GM18858 (cell line): ENCODE results near the gene MAPT.
"Not testable (repeated sequence)": the region's sequence is repeated elsewhere in the genome, so short reads cannot be mapped to it uniquely, and the experiment has no call there.

Source experiments
- ATAC-seq: cut with Tn5 transposase; IDR thresholded peaks from one replicate; pipeline ENCODE4 v1.9.1; 2021; ENCODE audit not compliant: unreplicated experiment

The MAPT gene

GRCh38 chr17:45861165-45861564, 33.2 kb upstream of the MAPT start:
- no peak for ATAC-seq

GRCh38 chr17:45862127-45862526, 32.2 kb upstream of the MAPT start:
- not testable (repeated sequence) for ATAC-seq

DNA sequence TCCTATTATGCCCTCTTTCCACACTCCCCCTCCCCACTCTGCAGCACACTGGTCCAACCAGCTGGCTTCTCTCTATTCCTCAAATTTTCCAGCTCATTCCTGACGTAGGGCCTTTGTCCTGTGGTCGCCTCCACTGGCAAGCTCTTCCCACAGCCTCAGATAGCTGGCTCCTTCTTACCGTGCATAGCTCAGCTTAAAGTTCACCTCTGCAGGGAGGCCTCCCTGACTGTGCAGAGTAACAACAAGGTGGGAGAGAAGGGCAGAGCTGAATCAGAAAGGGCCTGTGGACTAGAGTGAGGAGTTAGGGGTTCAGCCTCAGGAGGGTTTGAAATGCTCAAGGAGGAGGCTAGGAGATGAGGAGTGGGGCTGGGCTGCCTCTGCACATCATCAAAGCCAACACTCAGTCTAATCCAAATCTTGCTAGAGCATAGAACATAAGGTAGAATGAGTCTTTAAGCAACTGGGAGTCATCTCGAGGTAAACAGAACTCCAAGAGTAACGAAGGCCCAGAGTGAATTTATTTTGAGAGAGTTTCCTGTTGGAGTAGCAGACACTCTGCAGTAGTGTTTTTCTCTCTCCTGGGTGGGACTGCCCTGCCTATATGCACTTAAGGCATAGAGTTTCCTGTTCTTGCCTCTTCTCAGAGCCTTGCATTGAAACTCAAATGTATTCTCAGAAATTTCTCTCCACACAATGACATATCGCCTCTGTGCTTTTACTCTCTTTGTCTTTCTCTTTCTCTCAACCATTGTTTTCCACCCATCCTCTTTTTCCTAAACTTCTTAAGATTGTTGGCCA, 30.3 kb upstream of the MAPT start:
- no peak for ATAC-seq

DNA sequence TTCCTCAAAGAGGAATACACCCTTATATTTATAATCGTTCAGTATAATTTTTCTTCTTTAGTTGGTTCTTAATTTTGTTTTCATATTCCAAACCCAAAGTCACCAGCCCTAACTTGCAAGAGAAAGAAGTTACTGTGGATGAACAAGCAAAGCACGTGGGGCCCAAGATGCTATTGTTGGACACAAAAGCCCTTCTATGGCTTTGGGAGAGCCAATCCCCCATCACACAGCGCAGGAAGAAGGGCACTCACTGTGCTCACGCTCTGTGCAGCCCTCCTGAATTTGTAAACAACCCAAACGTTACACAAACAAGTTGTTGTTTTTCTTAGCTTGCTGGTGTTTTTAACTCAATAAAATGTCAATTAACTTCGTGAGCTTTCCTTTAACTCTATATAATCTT, 27.2 kb upstream of the MAPT start:
- ATAC-seq, result no peak

DNA sequence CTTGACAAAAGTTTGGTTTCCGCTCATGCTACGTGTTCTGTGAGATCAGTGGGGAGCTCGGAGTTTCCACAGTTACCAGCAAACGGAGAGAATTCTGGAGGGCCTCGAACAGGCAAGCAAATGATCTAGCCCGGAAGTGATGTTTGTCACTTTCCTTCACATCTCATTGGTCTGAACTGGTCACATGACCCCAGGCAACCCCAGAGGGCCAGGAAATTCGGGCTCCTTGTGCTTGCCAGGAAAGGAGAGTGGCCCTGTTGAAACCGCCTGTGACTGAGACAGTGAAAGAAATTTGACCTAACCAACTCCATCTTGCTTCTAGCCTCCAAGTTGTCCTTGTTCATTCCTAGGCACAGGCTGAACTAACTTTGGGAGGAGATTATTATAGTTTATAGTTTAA, 26.7 kb upstream of the MAPT start:
- ATAC-seq, result no peak

DNA sequence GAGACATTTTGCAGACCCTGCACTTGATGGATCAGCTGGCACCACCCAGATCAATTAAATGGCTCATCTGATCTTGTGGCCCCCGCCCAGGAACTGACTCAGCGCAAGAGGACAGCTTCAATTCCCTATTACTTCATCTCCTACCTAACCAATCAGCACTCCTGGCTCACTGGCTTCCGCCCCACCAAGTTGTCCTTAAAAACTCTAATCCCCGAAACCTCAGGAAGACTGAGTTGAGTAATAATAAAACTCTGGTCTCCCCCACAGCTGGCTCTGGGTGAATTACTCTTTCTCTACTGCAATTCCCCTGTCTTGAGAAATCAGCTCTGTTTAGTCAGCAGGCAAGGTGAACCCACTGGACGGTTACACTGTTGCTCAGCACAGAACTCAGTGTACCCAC, 26.1 kb upstream of the MAPT start:
- no peak for ATAC-seq

- ATAC-seq, result no peak
Observed at GRCh38 chr17:45869676-45870341, 24.5 kb upstream of the MAPT start.

DNA sequence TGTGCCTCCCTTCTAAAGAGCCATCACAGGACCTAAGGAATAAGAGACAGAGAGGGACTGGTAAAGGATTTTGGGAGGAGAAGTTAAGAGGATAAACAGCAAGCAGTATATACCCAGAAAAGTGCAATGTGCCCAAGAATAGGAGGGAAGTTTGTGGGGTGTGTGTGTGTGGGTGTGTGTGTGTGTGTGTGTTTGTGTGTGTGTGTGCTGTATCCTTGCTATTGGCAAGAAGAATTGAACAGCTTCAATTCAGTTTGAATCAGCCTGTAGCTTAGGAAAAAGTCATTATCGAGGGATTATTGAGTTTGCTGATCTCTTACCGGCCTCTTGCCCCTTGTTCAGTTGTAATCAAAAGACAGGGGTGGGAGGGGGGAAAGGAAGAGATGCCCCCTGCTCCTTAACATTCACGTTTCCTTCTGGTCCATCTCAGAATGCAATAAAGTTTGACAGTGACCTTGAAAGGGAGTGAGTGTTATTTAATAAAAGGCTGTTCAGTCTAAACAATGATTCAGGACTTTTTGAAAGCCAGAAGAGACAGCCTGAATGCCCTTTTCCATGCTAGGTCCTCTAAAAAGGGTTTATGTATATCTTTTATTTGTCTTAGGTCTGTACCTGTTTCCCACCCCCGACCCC, 23.9 kb upstream of the MAPT start:
- ATAC-seq, result no peak

- ATAC-seq, result no peak
Observed at GRCh38 chr17:45871718-45872117, 22.6 kb upstream of the MAPT start.

GRCh38 chr17:45873728-45874127, 20.6 kb upstream of the MAPT start:
- ATAC-seq, result no peak

DNA sequence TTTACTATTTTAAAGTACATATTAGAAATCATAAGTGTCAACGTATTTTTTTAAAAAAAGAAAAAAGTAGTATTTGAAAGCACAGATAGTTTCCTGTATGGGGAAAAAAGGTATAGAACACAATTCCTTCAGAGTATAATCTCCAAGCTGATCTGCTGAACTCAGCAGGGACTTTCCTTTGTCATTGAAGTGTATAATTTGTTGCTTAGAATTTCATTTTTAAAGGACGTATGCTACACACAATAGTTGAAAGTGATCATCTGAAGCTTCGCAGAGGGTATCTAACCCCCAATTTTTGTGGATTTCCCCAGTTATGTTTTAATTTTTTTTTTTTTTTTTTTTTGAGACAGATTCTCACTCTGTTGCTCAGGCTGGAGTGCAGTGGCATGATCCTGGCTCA, 20.2 kb upstream of the MAPT start:
- no peak for ATAC-seq

DNA sequence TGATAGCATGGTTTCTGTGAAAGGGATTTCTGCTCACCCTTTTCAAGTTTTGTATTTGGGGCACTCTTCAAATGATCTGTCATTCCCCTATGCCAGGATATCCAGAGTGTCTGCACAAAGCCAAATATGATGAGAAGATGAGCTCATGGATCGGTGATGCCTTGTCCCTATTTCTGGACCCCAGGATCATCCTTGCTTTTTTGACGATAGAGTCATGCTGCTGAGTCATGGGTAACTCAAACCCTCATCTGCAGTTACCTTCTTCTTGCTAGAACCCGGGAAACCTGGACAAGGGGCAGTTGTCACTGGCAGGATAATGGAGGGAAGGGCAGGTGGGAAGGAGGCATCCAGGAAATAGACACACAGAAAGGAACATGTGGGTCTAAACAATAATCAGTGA, 17.8 kb upstream of the MAPT start:
- ATAC-seq, result no peak

GRCh38 chr17:45877467-45877866, 16.9 kb upstream of the MAPT start:
- no peak for ATAC-seq

GRCh38 chr17:45883063-45883462, 11.3 kb upstream of the MAPT start:
- ATAC-seq, result no peak

DNA sequence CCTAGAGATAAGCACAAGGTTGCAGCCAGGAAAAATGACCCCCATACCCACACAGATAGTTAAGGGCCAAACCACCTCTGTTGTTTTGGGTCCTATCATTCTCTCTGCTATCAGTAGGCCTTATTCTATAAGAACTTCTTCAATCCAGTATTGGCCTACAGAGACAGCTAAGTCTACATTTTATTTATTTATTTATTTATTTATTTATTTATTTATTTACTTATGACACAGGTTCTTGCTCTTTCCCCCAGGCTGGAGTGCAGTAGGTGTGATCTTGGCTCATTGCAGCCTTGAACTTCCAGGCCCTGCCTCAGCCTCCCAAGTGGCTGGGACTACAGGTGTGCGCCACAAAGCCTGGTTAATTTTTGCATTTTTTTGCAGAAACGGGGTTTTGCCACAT, 7.5 kb upstream of the MAPT start:
- no peak for ATAC-seq

- no peak for ATAC-seq
Observed at GRCh38 chr17:45888392-45888791, 6.0 kb upstream of the MAPT start.

DNA sequence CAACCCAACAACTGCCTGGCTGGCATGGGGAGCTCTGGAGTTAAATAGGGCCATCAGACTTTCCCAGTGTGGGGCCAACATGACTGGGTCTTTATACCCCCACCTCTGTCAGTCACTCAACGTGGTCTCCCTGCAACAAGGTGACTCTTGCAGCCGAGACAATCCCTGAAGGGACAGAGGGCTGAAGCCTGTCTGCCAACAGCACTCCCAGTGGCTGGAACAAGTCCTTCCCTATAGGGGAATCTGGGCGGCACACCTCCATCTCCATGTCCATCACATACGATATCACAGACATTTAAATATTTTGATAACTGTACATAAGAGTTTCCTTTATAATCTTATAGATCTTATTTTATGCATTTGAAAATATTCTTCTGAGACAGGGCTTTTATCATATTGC, 4.8 kb upstream of the MAPT start:
- ATAC-seq, result no peak

GRCh38 chr17:45893725-45894021, 681 bp upstream of the MAPT start:
- no peak for ATAC-seq

GRCh38 chr17:45895304-45895968, 1.1 kb downstream of the MAPT start:
- no peak for ATAC-seq

GRCh38 chr17:45895969-45896785, 1.8 kb downstream of the MAPT start:
- ATAC-seq, result no peak
